H9 (cell line): ENCODE data around the gene RC3H2. TPM values are rescaled to one million over a fixed set of nuclear protein-coding genes. Genes with fewer than 3 reads are reported as not detected.
"Not testable (repeated sequence)": the region's sequence is repeated elsewhere in the genome, so short reads cannot be mapped to it uniquely, and the experiment has no call there.

ENCODE experiments used
- DNase-seq: peaks from one replicate; pipeline ENCODE4 v3.0.0-alpha.2; 2017
- H2AFZ ChIP-seq: one replicate; pipeline ENCODE4 v1.6.1; 2013; ENCODE audit warnings: mild to moderate bottlenecking, low read length, control low read depth, moderate library complexity
- H2AK5ac ChIP-seq: 2 replicates; pipeline ENCODE4 v1.6.1; 2013; ENCODE audit warnings: low read length, control low read depth, mixed read lengths; ENCODE audit not compliant: insufficient read length
- H2BK120ac ChIP-seq: one replicate; pipeline ENCODE4 v1.6.1; 2013; ENCODE audit warnings: low read depth, mild to moderate bottlenecking, low read length, control low read depth, inconsistent platforms; ENCODE audit not compliant: poor library complexity, severe bottlenecking
- H2BK12ac ChIP-seq: 2 replicates; pipeline ENCODE4 v1.6.1; 2013; ENCODE audit warnings: low read length, control low read depth, mixed read lengths, low read depth; ENCODE audit not compliant: insufficient read length
- H2BK15ac ChIP-seq: 2 replicates; pipeline ENCODE4 v1.6.1; 2013; ENCODE audit warnings: low read depth, low read length, control low read depth
- H2BK20ac ChIP-seq: one replicate; pipeline ENCODE4 v1.6.1; 2013; ENCODE audit warnings: low read depth, mild to moderate bottlenecking, low read length, control low read depth, inconsistent platforms; ENCODE audit not compliant: poor library complexity, severe bottlenecking
- H2BK5ac ChIP-seq: 2 replicates; pipeline ENCODE4 v1.6.1; 2013; ENCODE audit warnings: low read length, control low read depth, mixed read lengths; ENCODE audit not compliant: insufficient read length
- H3K14ac ChIP-seq: 2 replicates; pipeline ENCODE4 v1.6.1; 2013; ENCODE audit warnings: low read length, control low read depth; ENCODE audit not compliant: insufficient read depth
- H3K18ac ChIP-seq: 2 replicates; pipeline ENCODE4 v1.6.1; 2013; ENCODE audit warnings: low read depth, mild to moderate bottlenecking, mixed read lengths, low read length, control low read depth; ENCODE audit not compliant: insufficient read length
- H3K23ac ChIP-seq: 2 replicates; pipeline ENCODE4 v1.6.1; 2013; ENCODE audit warnings: low read length, control low read depth, mixed read lengths, low read depth; ENCODE audit not compliant: insufficient read length
- H3K23me2 ChIP-seq: 2 replicates; pipeline ENCODE4 v1.6.1; 2013; ENCODE audit warnings: low read depth, mild to moderate bottlenecking, mixed read lengths, low read length, control low read depth; ENCODE audit not compliant: insufficient read length, poor library complexity, severe bottlenecking
- H3K27ac ChIP-seq: 2 replicates; pipeline ENCODE4 v1.5.1; 2013; ENCODE audit warnings: low read length, control low read depth, mixed read lengths, low read depth; ENCODE audit not compliant: insufficient read length
- H3K27me3 ChIP-seq: 2 replicates; pipeline ENCODE4 v1.6.1; 2013; ENCODE audit warnings: low read length, control low read depth, inconsistent platforms; ENCODE audit not compliant: insufficient read depth
- H3K4ac ChIP-seq: 2 replicates; pipeline ENCODE4 v1.6.1; 2013; ENCODE audit warnings: low read depth, mild to moderate bottlenecking, control low read depth, inconsistent platforms, low read length, moderate library complexity
- H3K4me1 ChIP-seq: 2 replicates; pipeline ENCODE4 v1.6.1; 2013; ENCODE audit warnings: low read length, control low read depth, inconsistent platforms; ENCODE audit not compliant: insufficient read depth
- H3K4me2 ChIP-seq: 2 replicates; pipeline ENCODE4 v1.6.1; 2013; ENCODE audit warnings: low read length, control low read depth, mixed read lengths; ENCODE audit not compliant: insufficient read length, insufficient read depth
- H3K56ac ChIP-seq: 2 replicates; pipeline ENCODE4 v1.6.1; 2013; ENCODE audit warnings: low read depth, mild to moderate bottlenecking, mixed read lengths, low read length, control low read depth; ENCODE audit not compliant: insufficient read length
- H3K79me1 ChIP-seq: 2 replicates; pipeline ENCODE4 v1.6.1; 2013; ENCODE audit warnings: low read depth, mild to moderate bottlenecking, moderate library complexity, low read length, control low read depth, inconsistent platforms; ENCODE audit not compliant: insufficient read depth, poor library complexity, severe bottlenecking
- H3K79me2 ChIP-seq: 2 replicates; pipeline ENCODE4 v1.6.1; 2013; ENCODE audit warnings: low read length, control low read depth, inconsistent platforms; ENCODE audit not compliant: insufficient read depth
- H3K9ac ChIP-seq: 2 replicates; pipeline ENCODE4 v1.6.1; 2013; ENCODE audit warnings: low read length, control low read depth, mixed read lengths; ENCODE audit not compliant: insufficient read length; ENCODE audit errors: extremely low read depth
- H3K9me3 ChIP-seq: one replicate; pipeline ENCODE4 v1.6.1; 2013; ENCODE audit warnings: low read depth, low read length, inconsistent platforms; ENCODE audit not compliant: control insufficient read depth
- H3T11ph ChIP-seq: one replicate; pipeline ENCODE4 v1.6.1; 2013; ENCODE audit warnings: mild to moderate bottlenecking, low read length, control low read depth, inconsistent platforms
- H4K20me1 ChIP-seq: one replicate; pipeline ENCODE4 v1.6.1; 2013; ENCODE audit not compliant: control insufficient read depth, insufficient read length, insufficient read depth
- H4K5ac ChIP-seq: 2 replicates; pipeline ENCODE4 v1.6.1; 2013; ENCODE audit warnings: low read depth, mild to moderate bottlenecking, mixed read lengths, low read length, control low read depth; ENCODE audit not compliant: insufficient read length
- H4K8ac ChIP-seq: replicated peaks from 2 replicates; pipeline ENCODE4 v1.6.1; 2013; ENCODE audit warnings: low read length, control low read depth, mixed read lengths, low read depth; ENCODE audit not compliant: insufficient read length
- H4K91ac ChIP-seq: 2 replicates; pipeline ENCODE4 v1.6.1; 2013; ENCODE audit warnings: low read depth, mild to moderate bottlenecking, moderate library complexity, mixed read lengths, low read length, control low read depth; ENCODE audit not compliant: insufficient read length
- H3K27ac Mint-ChIP-seq, 3 experiments: 2 replicates in 2 of 3; 3 replicates in 1 of 3; pipeline ENCODE4 v1.8.0; 2020 to 2021; ENCODE audit warnings: mixed read lengths in 3 of 3, mild to moderate bottlenecking in 1 of 3, moderate library complexity in 1 of 3
- H3K27me3 Mint-ChIP-seq: 2 replicates; pipeline ENCODE4 v1.8.0; 2021; ENCODE audit warnings: low read depth, mild to moderate bottlenecking, moderate library complexity, mixed read lengths
- H3K36me3 Mint-ChIP-seq, 3 experiments: 2 replicates in 2 of 3; 3 replicates in 1 of 3; pipeline ENCODE4 v1.8.0; 2020 to 2021; ENCODE audit warnings: low read depth in 3 of 3, mixed read lengths in 3 of 3; ENCODE audit not compliant: insufficient read depth in 1 of 3
- H3K4me1 Mint-ChIP-seq, 2 experiments: 2 replicates each; pipeline ENCODE4 v1.8.0; 2020; ENCODE audit warnings: mixed read lengths in 2 of 2
- H3K4me3 Mint-ChIP-seq, 2 experiments: 2 replicates in 1 of 2; 3 replicates in 1 of 2; pipeline ENCODE4 v1.8.0; 2020 to 2021; ENCODE audit warnings: mild to moderate bottlenecking in 2 of 2, mixed read lengths in 2 of 2, moderate library complexity in 1 of 2
- H3K9me3 Mint-ChIP-seq, 2 experiments: 2 replicates in 1 of 2; 3 replicates in 1 of 2; pipeline ENCODE4 v1.8.0; 2020; ENCODE audit warnings: mild to moderate bottlenecking in 2 of 2, mixed read lengths in 2 of 2, moderate library complexity in 1 of 2
- WGBS: extraction: QIAGEN DNeasy Blood & Tissue Kit; methylation state at CpG from one replicate; pipeline ENCODE4 v1.1.7; 2013; ENCODE audit warnings: missing lambda C conversion rate, low lambda C conversion rate, mixed read lengths; ENCODE audit not compliant: insufficient read length; ENCODE audit errors: extremely low coverage; 5-methylcytosine and 5-hydroxymethylcytosine counted together
- total RNA-seq: library from RNA; stranded (reverse); gene quantifications from 2 replicates; pipeline ENCODE4 v1.2.1, GENCODE V29; 2021
- TF ChIP-seq, protein P1 (sequence below): fragments of 200-600 bp; sonication (generic); conservative IDR thresholded peaks from 3 replicates; pipeline ENCODE4 v1.8.0; 2021; ENCODE audit warnings: antibody characterized with exemption, mild to moderate bottlenecking

The RC3H2 gene
- total RNA-seq, 1 experiment from 2014 or later, result 49.0 TPM

DNA sequence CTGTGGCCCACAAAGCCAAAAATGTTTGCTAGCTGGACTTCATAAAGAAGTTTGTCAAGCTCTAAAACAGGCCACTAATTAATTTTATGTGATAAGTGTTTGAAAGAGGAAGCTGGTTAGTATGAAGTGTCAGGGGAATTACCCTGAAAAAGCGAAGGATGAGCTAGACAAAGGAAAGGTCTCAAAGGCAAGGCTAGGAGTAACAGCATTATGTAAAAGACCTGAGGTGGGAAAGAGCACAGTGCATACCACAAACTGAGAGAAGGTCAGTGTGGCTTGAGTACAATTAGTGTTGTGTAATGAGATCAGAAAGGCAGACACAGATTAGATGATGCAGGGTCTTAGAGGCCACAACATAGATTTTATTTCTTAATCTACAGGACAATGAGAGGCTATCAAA is 29.6 kb downstream of the RC3H2 start:
- Histone ChIP-seq H2BK120ac (no peak overlapping the region), H4K20me1 (no peaks in the 10 kb centered on the region), H3T11ph (no peak overlapping the region), H2AFZ (no peak overlapping the region), H3K4ac (no peak overlapping the region), H2BK20ac (no peak overlapping the region), H3K9ac (no peak overlapping the region), H4K8ac (no peak overlapping the region), H3K9me3 (no peaks in the 10 kb centered on the region), H3K23me2 (no peaks in the 10 kb centered on the region), H3K18ac (no peak overlapping the region), H2BK5ac (no peak overlapping the region), H3K4me1 (no peaks in the 10 kb centered on the region), H3K27me3 (no peaks in the 10 kb centered on the region), H2BK15ac (no peak overlapping the region), H3K23ac (no peak overlapping the region), H3K56ac (no peak overlapping the region), H3K79me2 (no peaks in the 10 kb centered on the region), H2AK5ac (no peak overlapping the region), H4K5ac (no peak overlapping the region), H3K79me1 (no peaks in the 10 kb centered on the region), H2BK12ac (no peak overlapping the region), H4K91ac (no peak overlapping the region), H3K27ac (no peak overlapping the region), H3K4me2 (no peak overlapping the region), H3K14ac (no peak overlapping the region)
- DNase-seq, result no peak
- TF ChIP-seq, protein P1, sequence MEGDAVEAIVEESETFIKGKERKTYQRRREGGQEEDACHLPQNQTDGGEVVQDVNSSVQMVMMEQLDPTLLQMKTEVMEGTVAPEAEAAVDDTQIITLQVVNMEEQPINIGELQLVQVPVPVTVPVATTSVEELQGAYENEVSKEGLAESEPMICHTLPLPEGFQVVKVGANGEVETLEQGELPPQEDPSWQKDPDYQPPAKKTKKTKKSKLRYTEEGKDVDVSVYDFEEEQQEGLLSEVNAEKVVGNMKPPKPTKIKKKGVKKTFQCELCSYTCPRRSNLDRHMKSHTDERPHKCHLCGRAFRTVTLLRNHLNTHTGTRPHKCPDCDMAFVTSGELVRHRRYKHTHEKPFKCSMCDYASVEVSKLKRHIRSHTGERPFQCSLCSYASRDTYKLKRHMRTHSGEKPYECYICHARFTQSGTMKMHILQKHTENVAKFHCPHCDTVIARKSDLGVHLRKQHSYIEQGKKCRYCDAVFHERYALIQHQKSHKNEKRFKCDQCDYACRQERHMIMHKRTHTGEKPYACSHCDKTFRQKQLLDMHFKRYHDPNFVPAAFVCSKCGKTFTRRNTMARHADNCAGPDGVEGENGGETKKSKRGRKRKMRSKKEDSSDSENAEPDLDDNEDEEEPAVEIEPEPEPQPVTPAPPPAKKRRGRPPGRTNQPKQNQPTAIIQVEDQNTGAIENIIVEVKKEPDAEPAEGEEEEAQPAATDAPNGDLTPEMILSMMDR, result no peak
- H3K9me3 Mint-ChIP-seq, result peaks cover 0 to 2% of the 10 kb centered on the region in 2 experiments; a peak in 2 of 5 replicates
- H3K27me3 Mint-ChIP-seq, result no peaks in the 10 kb centered on the region
- no peaks in the 10 kb centered on the region for H3K4me1 Mint-ChIP-seq
- H3K27ac Mint-ChIP-seq, result 0 out of 7 replicates have a peak overlapping the region, but pooled peaks of 1 of the 3 experiments have one; percentile 1
- no CpG with 5 or more reads among the region's 1 CpG for WGBS
- peaks cover 49 to 83% (median 79%) of the 10 kb centered on the region in 3 experiments for H3K36me3 Mint-ChIP-seq
- no peak overlapping the region for H3K4me3 Mint-ChIP-seq

DNA sequence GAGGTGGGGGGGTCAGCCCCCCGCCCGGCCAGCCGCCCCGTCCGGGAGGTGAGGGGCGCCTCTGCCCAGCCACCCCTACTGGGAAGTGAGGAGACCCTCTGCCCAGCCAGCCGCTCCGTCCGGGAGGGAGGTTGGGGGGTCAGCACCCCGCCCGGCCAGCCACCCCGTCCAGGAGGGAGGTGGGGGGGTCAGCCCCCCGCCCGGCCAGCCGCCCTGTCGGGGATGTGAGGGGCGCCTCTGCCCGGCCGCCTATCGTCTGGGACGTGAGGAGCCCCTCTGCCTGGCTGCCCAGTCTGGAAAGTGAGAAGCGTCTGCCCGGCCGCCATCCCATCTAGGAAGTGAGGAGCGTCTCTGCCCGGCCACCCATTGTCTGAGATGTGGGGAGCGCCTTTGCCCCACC is 37.9 kb downstream of the RC3H2 start:
- no CpG with 5 or more reads among the region's 27 CpGs for WGBS
- not testable (repeated sequence) for H3K27me3 Mint-ChIP-seq, H2BK20ac ChIP-seq

More for the DNA sequence above, 37.9 kb downstream of the RC3H2 start:
- H3K9ac ChIP-seq, H3K18ac ChIP-seq, H4K5ac ChIP-seq, H3K14ac ChIP-seq, H2BK120ac ChIP-seq, H3K4me2 ChIP-seq, H3K79me1 ChIP-seq, H2BK12ac ChIP-seq, H2BK5ac ChIP-seq, H3K23me2 ChIP-seq, DNase-seq, H2AK5ac ChIP-seq, H3T11ph ChIP-seq, H4K20me1 ChIP-seq, H3K27me3 ChIP-seq, H3K4me1 Mint-ChIP-seq, H3K56ac ChIP-seq, H2BK15ac ChIP-seq, H3K4ac ChIP-seq, H3K9me3 ChIP-seq, H3K23ac ChIP-seq, H3K27ac Mint-ChIP-seq, H4K91ac ChIP-seq, H3K79me2 ChIP-seq, H4K8ac ChIP-seq, H3K27ac ChIP-seq, H2AFZ ChIP-seq, H3K4me1 ChIP-seq, H3K9me3 Mint-ChIP-seq, H3K4me3 Mint-ChIP-seq: not testable (repeated sequence)
- H3K36me3 Mint-ChIP-seq, result peaks cover 48 to 66% (median 63%) of the 10 kb centered on the region in 3 experiments
